IMR-90 (cell line): Measurements from ENCODE around the gene OGFOD3. TPM values are rescaled to one million over a fixed set of nuclear protein-coding genes. Genes with fewer than 3 reads are reported as not detected.

Experiments
- ATAC-seq: fragments of 200-7000 bp; cut with Tn5 transposase; 2 replicates; pipeline ENCODE4 v1.9.1; 2020; ENCODE audit warnings: low read depth, mild to moderate bottlenecking, moderate library complexity
- BruUV-seq: library from RNA; stranded (reverse); fragments of 400-500 nt; replicated peaks from 2 replicates; lab custom pipeline; 2021; lab: Mats Ljungman, UMichigan
- CTCF ChIA-PET: fragments of 300-600 bp; formaldehyde crosslinking; extraction: SDS; loops from one replicate; lab custom pipeline; 2021; ENCODE audit warnings: antibody characterized with exemption; lab: Yijun Ruan, JAX
- POLR2A ChIA-PET: fragments of 300-600 bp; sonication (Branson Sonifier 250); formaldehyde crosslinking; loops from one replicate; lab custom pipeline; 2022; ENCODE audit warnings: antibody characterized with exemption; ENCODE audit not compliant: unreplicated experiment; lab: Charles Lee
- DNase-seq: peaks from one replicate; pipeline ENCODE4 v3.0.0; 2013
- H2AFZ ChIP-seq: replicated peaks from 2 replicates; pipeline ENCODE3; 2013; ENCODE audit warnings: low read length, mild to moderate bottlenecking; ENCODE audit not compliant: poor library complexity
- H2AK5ac ChIP-seq: 2 replicates; pipeline ENCODE4 v1.6.1; 2013; ENCODE audit warnings: low read depth, low read length, inconsistent platforms
- H2AK9ac ChIP-seq: replicated peaks from 2 replicates; pipeline ENCODE3; 2013; ENCODE audit warnings: mild to moderate bottlenecking, low read depth, low read length, moderate library complexity; ENCODE audit not compliant: poor library complexity
- H2BK120ac ChIP-seq: 2 replicates; pipeline ENCODE4 v1.6.1; 2013; ENCODE audit warnings: low read depth, low read length, inconsistent platforms
- H2BK15ac ChIP-seq: 3 replicates; pipeline ENCODE4 v1.6.1; 2013; ENCODE audit warnings: low read depth, low read length, inconsistent platforms
- H2BK20ac ChIP-seq: 2 replicates; pipeline ENCODE4 v1.6.1; 2013; ENCODE audit warnings: low read depth, mild to moderate bottlenecking, inconsistent platforms, low read length, moderate library complexity
- H2BK5ac ChIP-seq: 2 replicates; pipeline ENCODE4 v1.6.1; 2013; ENCODE audit warnings: mild to moderate bottlenecking, low read depth, low read length, inconsistent platforms; ENCODE audit not compliant: poor library complexity, severe bottlenecking
- H3K14ac ChIP-seq: replicated peaks from 2 replicates; pipeline ENCODE4 v1.6.1; 2013; ENCODE audit warnings: low read depth, low read length, inconsistent platforms
- H3K18ac ChIP-seq: 2 replicates; pipeline ENCODE4 v1.6.1; 2013; ENCODE audit warnings: low read depth, low read length, control low read depth
- H3K23ac ChIP-seq: 2 replicates; pipeline ENCODE4 v1.6.1; 2013; ENCODE audit warnings: low read depth, low read length, inconsistent platforms
- H3K27ac ChIP-seq: 2 replicates; pipeline ENCODE4 v1.5.1; 2013; ENCODE audit warnings: mild to moderate bottlenecking, control low read depth, low read length; ENCODE audit not compliant: insufficient read depth
- H3K27me3 ChIP-seq: 2 replicates; pipeline ENCODE4 v1.6.1; 2013; ENCODE audit warnings: low read length; ENCODE audit not compliant: control insufficient read depth, insufficient read depth
- H3K36me3 ChIP-seq: 2 replicates; pipeline ENCODE4 v1.6.1; 2013; ENCODE audit warnings: low read length, mixed read lengths; ENCODE audit not compliant: control insufficient read depth, insufficient read depth
- H3K4ac ChIP-seq: 2 replicates; pipeline ENCODE4 v1.6.1; 2013; ENCODE audit warnings: low read depth, low read length, inconsistent platforms
- H3K4me1 ChIP-seq: 2 replicates; pipeline ENCODE4 v1.6.1; 2013; ENCODE audit warnings: low read length, mixed read lengths; ENCODE audit not compliant: control insufficient read depth, insufficient read depth
- H3K4me2 ChIP-seq: 2 replicates; pipeline ENCODE4 v1.6.1; 2013; ENCODE audit warnings: low read depth, mild to moderate bottlenecking, control low read depth, low read length, moderate library complexity
- H3K4me3 ChIP-seq: 2 replicates; pipeline ENCODE4 v1.5.1; 2013; ENCODE audit warnings: low read depth, mild to moderate bottlenecking, control low read depth, low read length, moderate library complexity; ENCODE audit not compliant: insufficient read depth
- H3K56ac ChIP-seq: 2 replicates; pipeline ENCODE4 v1.6.1; 2013; ENCODE audit warnings: low read length, inconsistent platforms; ENCODE audit not compliant: insufficient read depth; ENCODE audit errors: extremely low read depth
- H3K79me1 ChIP-seq, 2 experiments: 2 replicates each; pipeline ENCODE4 v1.6.1; 2013; ENCODE audit warnings: low read length in 2 of 2, inconsistent platforms in 1 of 2, low read depth in 1 of 2
- H3K9ac ChIP-seq: 2 replicates; pipeline ENCODE4 v1.6.1; 2013; ENCODE audit warnings: low read depth, low read length, control low read depth
- H3K9me1 ChIP-seq: 2 replicates; pipeline ENCODE4 v1.6.1; 2013; ENCODE audit warnings: low read length, inconsistent platforms; ENCODE audit not compliant: insufficient read depth
- H3K9me3 ChIP-seq: 2 replicates; pipeline ENCODE4 v1.6.1; 2013; ENCODE audit warnings: low read length; ENCODE audit not compliant: control insufficient read depth, insufficient read depth
- H4K20me1 ChIP-seq: 2 replicates; pipeline ENCODE4 v1.6.1; 2013; ENCODE audit warnings: low read length, inconsistent platforms; ENCODE audit not compliant: insufficient read depth
- H4K5ac ChIP-seq: 2 replicates; pipeline ENCODE4 v1.6.1; 2013; ENCODE audit warnings: mild to moderate bottlenecking, low read depth, low read length, control low read depth
- H4K8ac ChIP-seq, 2 experiments: 2 replicates each; pipeline ENCODE4 v1.6.1; 2013; ENCODE audit warnings: low read depth in 2 of 2, low read length in 2 of 2, control low read depth in 1 of 2, inconsistent platforms in 1 of 2
- H4K91ac ChIP-seq: 2 replicates; pipeline ENCODE4 v1.6.1; 2013; ENCODE audit warnings: low read depth, low read length, inconsistent platforms; ENCODE audit not compliant: insufficient read depth
- BHLHE40 ChIP-seq: fragments of 150-350 bp; IDR thresholded peaks from 2 replicates; pipeline ENCODE4 v1.6.1; 2016; ENCODE audit warnings: mild to moderate bottlenecking, low read depth, low read length
- CEBPB ChIP-seq: IDR thresholded peaks from 2 replicates; pipeline ENCODE4 v1.6.1; 2012; ENCODE audit warnings: low read depth, low read length, improper control_type of control experiment
- FOS ChIP-seq: fragments of 150-350 bp; IDR thresholded peaks from 2 replicates; pipeline ENCODE4 v1.6.1; 2016; ENCODE audit warnings: low read depth, low read length
- MAZ ChIP-seq: IDR thresholded peaks from 2 replicates; pipeline ENCODE4 v1.6.1; 2012; ENCODE audit warnings: low read depth, mild to moderate bottlenecking, low read length, improper control_type of control experiment, moderate library complexity, borderline replicate concordance
- MXI1 ChIP-seq: IDR thresholded peaks from 2 replicates; pipeline ENCODE4 v1.6.1; 2012; ENCODE audit warnings: low read depth, mild to moderate bottlenecking, low read length, moderate library complexity, borderline replicate concordance
- POLR2A ChIP-seq: IDR thresholded peaks from 2 replicates; pipeline ENCODE4 v1.6.1; 2012; ENCODE audit warnings: mild to moderate bottlenecking, low read depth, low read length
- RFX5 ChIP-seq: IDR thresholded peaks from 2 replicates; pipeline ENCODE4 v1.8.0; 2012; ENCODE audit warnings: low read depth, mild to moderate bottlenecking, low read length, moderate library complexity
- WGBS, 2 experiments: methylation state at CpG; one replicate each; pipeline versions ENCODE4 v1.1.5 to v1.1.7; 2013; ENCODE audit warnings: missing lambda C conversion rate in 2 of 2; ENCODE audit not compliant: insufficient read length in 1 of 2; ENCODE audit errors: extremely low coverage in 2 of 2; 5-methylcytosine and 5-hydroxymethylcytosine counted together
- dilution Hi-C: fragments of 300-500 bp; cut with HindIII; formaldehyde crosslinking; loops from one replicate; pipeline ENCODE4 v1.14.3; 2018; ENCODE audit warnings: low sequenced_read_pairs; ENCODE audit not compliant: unreplicated experiment
- in situ Hi-C: fragments of 300-500 bp; cut with MboI; formaldehyde crosslinking; loops from 3 replicates; pipeline ENCODE4 v1.14.3; 2019; ENCODE audit warnings: low sequenced_read_pairs, inconsistent platforms, mixed read lengths
- intact Hi-C: fragments of 100-400 bp; cut with micrococcal nuclease; formaldehyde crosslinking; loops from 2 replicates; pipeline ENCODE4 v1.10.0; 2022
- polyA plus RNA-seq, 3 experiments: library from polyadenylated mRNA; depleted of rRNA; stranded (reverse); fragments of >200 nt; gene quantifications; 2 replicates each; pipeline ENCODE4 v1.2.3, GENCODE V29; 2012; ENCODE audit warnings: low replicate concordance in 1 of 3
- total RNA-seq: library from RNA; depleted of rRNA; stranded (reverse); fragments of >200 nt; gene quantifications from 2 replicates; pipeline ENCODE4 v1.2.3, GENCODE V29; 2012
- TF ChIP-seq, protein P1 (sequence below): fragments of 150-350 bp; IDR thresholded peaks from 2 replicates; pipeline ENCODE4 v1.6.1; 2017; ENCODE audit warnings: mild to moderate bottlenecking, antibody characterized with exemption, low read length, low read depth

The OGFOD3 gene
- total and polyA plus RNA-seq, 2 of the 4 experiments (the other 2 are of a cell fraction): 25.3 to 33.4 TPM

DNA sequence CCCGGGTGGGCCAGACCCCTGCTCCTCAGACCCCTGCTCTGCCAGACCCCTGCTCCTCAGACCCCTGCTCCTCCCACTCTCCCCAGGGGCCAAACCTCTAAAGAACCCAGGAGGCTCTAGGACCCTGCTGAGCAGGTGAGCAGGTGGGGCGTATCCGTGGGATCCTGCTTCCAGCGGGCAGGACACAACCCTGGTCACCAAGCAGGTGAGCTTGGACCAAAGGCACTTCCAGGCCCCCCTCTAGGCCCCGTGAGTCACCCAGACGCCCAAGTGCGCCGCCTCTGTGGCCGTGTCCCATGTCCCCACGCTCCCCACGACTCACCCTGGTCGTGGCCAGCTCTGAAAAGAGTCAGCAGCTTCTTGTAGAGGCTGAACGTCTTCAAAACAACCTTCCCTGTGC, 27.2 kb upstream of the OGFOD3 start:
- Histone ChIP-seq H2BK20ac (no peak overlapping the region), H3K56ac (no peak overlapping the region), H4K20me1 (peaks cover 21% of the 10 kb centered on the region), H4K8ac (no peak overlapping the region), H2BK120ac (no peak overlapping the region), H3K23ac (no peak overlapping the region), H3K27me3 (no peaks in the 10 kb centered on the region), H4K91ac (no peak overlapping the region), H3K36me3 (peaks cover 45% of the 10 kb centered on the region), H3K4me2 (no peak overlapping the region), H3K4me1 (peaks cover 8% of the 10 kb centered on the region; the same call in 1 of the 2 replicates), H3K9me1 (0 out of 2 replicates have a peak, but pooled peaks cover 8% of the 10 kb centered on the region), H3K9ac (no peak overlapping the region), H3K4ac (no peak overlapping the region), H3K4me3 (no peak overlapping the region), H3K9me3 (no peaks in the 10 kb centered on the region), H4K5ac (no peak overlapping the region), H2AK9ac (no peak overlapping the region), H2BK5ac (no peak overlapping the region), H3K18ac (no peak overlapping the region), H3K79me1 (peaks cover 19 to 43% of the 10 kb centered on the region in 2 experiments), H3K14ac (no peak overlapping the region), H3K27ac (no peak overlapping the region), H2AK5ac (no peak overlapping the region), H2BK15ac (no peak overlapping the region), H2AFZ (no peak overlapping the region)
- intact Hi-C loops: no loop called here
- in situ Hi-C loops: no loop called here
- DNase-seq (no peak), ATAC-seq (no peak)
- 85% methylated on average over 11 of the region's 13 CpGs; no CpG with 5 or more reads in 1 of the 2 experiments for WGBS, 2 experiments
- CTCF ChIA-PET: no interaction called here
- dilution Hi-C loops: no loop called here
- BruUV-seq: no TSS peak
- POLR2A ChIA-PET: no interaction called here
- TF ChIP-seq POLR2A (no peak), MXI1 (no peak), FOS (no peak), RFX5 (no peak), BHLHE40 (no peak), CEBPB (no peak), MAZ (no peak)
- TF ChIP-seq, protein P1, sequence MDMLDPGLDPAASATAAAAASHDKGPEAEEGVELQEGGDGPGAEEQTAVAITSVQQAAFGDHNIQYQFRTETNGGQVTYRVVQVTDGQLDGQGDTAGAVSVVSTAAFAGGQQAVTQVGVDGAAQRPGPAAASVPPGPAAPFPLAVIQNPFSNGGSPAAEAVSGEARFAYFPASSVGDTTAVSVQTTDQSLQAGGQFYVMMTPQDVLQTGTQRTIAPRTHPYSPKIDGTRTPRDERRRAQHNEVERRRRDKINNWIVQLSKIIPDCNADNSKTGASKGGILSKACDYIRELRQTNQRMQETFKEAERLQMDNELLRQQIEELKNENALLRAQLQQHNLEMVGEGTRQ: no peak
